Thyroid gland (tissue), 4 donors: ENCODE measurements around the gene KNOP1.

Source experiments
- CTCF ChIP-seq, 6 experiments: fragments of 200-600 bp in 3 of 6; fragments of 450-650 bp in 3 of 6; sonication (generic) in 3 of 6; IDR thresholded peaks; one replicate each; pipeline ENCODE4 v1.5.1; 2016 to 2019; ENCODE audit warnings: antibody characterized with exemption in 6 of 6, mild to moderate bottlenecking in 2 of 6, inconsistent platforms in 1 of 6, moderate library complexity in 1 of 6
- POLR2A ChIP-seq, 2 donors: fragments of 450-650 bp; IDR thresholded peaks; one replicate each; pipeline ENCODE4 v1.6.1; 2017; ENCODE audit warnings: antibody characterized with exemption in 2 of 2, mild to moderate bottlenecking in 2 of 2, moderate library complexity in 1 of 2

GRCh38 chr16:19713697-19714096 lies 4.3 kb downstream of the KNOP1 start:
- TF ChIP-seq CTCF (IDR thresholded peaks at IDR 0.05) (no peak), POLR2A (IDR thresholded peaks at IDR 0.05) (no peak)
